Neuronal stem cell (in vitro differentiated cells): ENCODE data around the gene GOLGA1.

Source experiments
- DNase-seq: peaks from one replicate; pipeline ENCODE4 v3.0.0-alpha.2; 2013; ENCODE audit warnings: low spot score
- H2AFZ ChIP-seq: one replicate; pipeline ENCODE4 v1.6.1; 2013; ENCODE audit warnings: mild to moderate bottlenecking, low read length, inconsistent platforms
- H2AK5ac ChIP-seq: 2 replicates; pipeline ENCODE4 v1.6.1; 2013; ENCODE audit warnings: low read depth, mild to moderate bottlenecking, inconsistent platforms, low read length, moderate library complexity, mixed read lengths
- H2BK120ac ChIP-seq: 2 replicates; pipeline ENCODE4 v1.6.1; 2013; ENCODE audit warnings: low read depth, mild to moderate bottlenecking, inconsistent platforms, low read length, moderate library complexity, mixed read lengths
- H2BK12ac ChIP-seq: one replicate; pipeline ENCODE4 v1.6.1; 2013; ENCODE audit warnings: low read length, inconsistent platforms
- H2BK15ac ChIP-seq: 2 replicates; pipeline ENCODE4 v1.6.1; 2013; ENCODE audit warnings: mild to moderate bottlenecking, low read length, inconsistent platforms, mixed read lengths
- H2BK5ac ChIP-seq: one replicate; pipeline ENCODE4 v1.6.1; 2013; ENCODE audit warnings: inconsistent platforms, mild to moderate bottlenecking, low read length, moderate library complexity
- H3K14ac ChIP-seq: one replicate; pipeline ENCODE4 v1.6.1; 2013; ENCODE audit warnings: low read length, inconsistent platforms
- H3K18ac ChIP-seq: 2 replicates; pipeline ENCODE4 v1.6.1; 2013; ENCODE audit warnings: low read length, inconsistent platforms
- H3K23ac ChIP-seq: 2 replicates; pipeline ENCODE4 v1.6.1; 2013; ENCODE audit warnings: low read depth, mild to moderate bottlenecking, mixed read lengths, low read length, inconsistent platforms; ENCODE audit not compliant: poor library complexity
- H3K27ac ChIP-seq: replicated peaks from 3 replicates; pipeline ENCODE4 v1.5.1; 2013; ENCODE audit warnings: low read length, inconsistent platforms
- H3K27me3 ChIP-seq, 3 experiments: 2 replicates each; pipeline ENCODE4 v1.6.1; 2013; ENCODE audit warnings: low read length in 3 of 3, mild to moderate bottlenecking in 2 of 3, inconsistent platforms in 1 of 3, low read depth in 1 of 3, mixed read lengths in 1 of 3, moderate library complexity in 1 of 3; ENCODE audit not compliant: control insufficient read depth in 3 of 3, insufficient read depth in 3 of 3
- H3K36me3 ChIP-seq, 2 donors: replicated peaks in 1 of 2; 2 replicates each; pipeline ENCODE4 v1.6.1; 2013; ENCODE audit warnings: low read length in 2 of 2; ENCODE audit not compliant: control insufficient read depth in 2 of 2, insufficient read depth in 2 of 2
- H3K4ac ChIP-seq: 2 replicates; pipeline ENCODE4 v1.6.1; 2013; ENCODE audit warnings: inconsistent platforms, mild to moderate bottlenecking, low read length, moderate library complexity
- H3K4me1 ChIP-seq, 2 donors: 1 replicate in 1 of 2; 2 replicates in 1 of 2; pipeline ENCODE4 v1.6.1; 2013; ENCODE audit warnings: low read length in 2 of 2, low read depth in 1 of 2; ENCODE audit not compliant: control insufficient read depth in 2 of 2, insufficient read depth in 1 of 2
- H3K4me2 ChIP-seq: one replicate; pipeline ENCODE4 v1.6.1; 2013; ENCODE audit warnings: mild to moderate bottlenecking, low read length, inconsistent platforms; ENCODE audit not compliant: insufficient read depth, poor library complexity, severe bottlenecking
- H3K4me3 ChIP-seq, 2 donors: 2 replicates each; pipeline ENCODE4 v1.5.1; 2013; ENCODE audit warnings: low read length in 2 of 2, mild to moderate bottlenecking in 2 of 2, inconsistent platforms in 1 of 2, moderate library complexity in 1 of 2
- H3K79me1 ChIP-seq: one replicate; pipeline ENCODE4 v1.6.1; 2013; ENCODE audit warnings: low read depth, mild to moderate bottlenecking, inconsistent platforms, low read length, moderate library complexity
- H3K9ac ChIP-seq: one replicate; pipeline ENCODE4 v1.6.1; 2013; ENCODE audit warnings: mild to moderate bottlenecking, low read depth, low read length, inconsistent platforms; ENCODE audit not compliant: poor library complexity
- H3K9me3 ChIP-seq, 2 donors: replicated peaks in 1 of 2; 2 replicates each; pipeline versions ENCODE3 to v1.6.1; 2013; ENCODE audit warnings: low read length in 2 of 2, mild to moderate bottlenecking in 2 of 2, inconsistent platforms in 1 of 2, low read depth in 1 of 2, mixed read lengths in 1 of 2, moderate library complexity in 1 of 2; ENCODE audit not compliant: control insufficient read depth in 2 of 2, insufficient read depth in 1 of 2
- H4K8ac ChIP-seq: one replicate; pipeline ENCODE4 v1.6.1; 2013; ENCODE audit warnings: low read depth, mild to moderate bottlenecking, inconsistent platforms, low read length, moderate library complexity
- H4K91ac ChIP-seq: one replicate; pipeline ENCODE4 v1.6.1; 2013; ENCODE audit warnings: low read length, low read depth, mild to moderate bottlenecking, inconsistent platforms; ENCODE audit not compliant: poor library complexity
- WGBS, 2 donors: extraction: QIAGEN DNeasy Blood & Tissue Kit; methylation state at CpG; one replicate each; pipeline ENCODE4 v1.1.7; 2013; ENCODE audit warnings: missing lambda C conversion rate in 2 of 2, mixed read lengths in 1 of 2; ENCODE audit not compliant: insufficient read length in 2 of 2, insufficient replicate concordance in 1 of 2; ENCODE audit errors: extremely low coverage in 2 of 2; 5-methylcytosine and 5-hydroxymethylcytosine counted together

The GOLGA1 gene

DNA sequence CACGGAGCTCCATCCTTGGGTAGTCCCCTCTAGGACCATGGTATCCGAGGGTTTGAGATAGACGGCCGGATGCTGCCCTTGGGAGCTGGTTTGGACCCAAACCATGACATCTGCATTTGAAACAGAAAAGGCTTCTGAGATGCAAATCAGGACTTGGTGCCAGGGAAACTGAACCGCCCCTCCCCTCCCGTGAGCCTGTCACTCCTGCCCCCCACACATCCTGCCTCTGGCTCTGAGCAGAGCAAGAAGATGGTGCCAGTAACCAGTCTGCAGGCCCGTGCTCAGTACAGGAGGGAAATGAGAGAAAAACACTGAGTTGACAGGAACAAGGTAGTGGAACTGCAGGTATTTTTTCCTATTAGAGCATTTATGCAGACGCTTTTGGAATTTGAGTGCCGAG is 60.4 kb downstream of the GOLGA1 start:
- WGBS, 2 donors = no CpG with 5 or more reads among the region's 9 CpGs
- no peak overlapping the region for H2BK12ac ChIP-seq
- H3K27ac ChIP-seq = no peak overlapping the region
- peaks cover 0 to 2% of the 10 kb centered on the region in 2 donors for H3K4me1 ChIP-seq
- H3K4me2 ChIP-seq = no peak overlapping the region
- H3K79me1 ChIP-seq = no peaks in the 10 kb centered on the region
- H3K23ac ChIP-seq = no peak overlapping the region
- no peak overlapping the region for H2BK15ac ChIP-seq
- no peak overlapping the region for H3K18ac ChIP-seq
- no peak for DNase-seq
- H3K14ac ChIP-seq = no peak overlapping the region
- no peak overlapping the region for H3K4me3 ChIP-seq
- H3K9me3 ChIP-seq = no peaks in the 10 kb centered on the region
- no peak overlapping the region for H4K91ac ChIP-seq
- H2AFZ ChIP-seq = no peak overlapping the region
- no peaks in the 10 kb centered on the region for H3K27me3 ChIP-seq
- H3K4ac ChIP-seq = no peak overlapping the region
- no peak overlapping the region for H2BK5ac ChIP-seq
- H3K9ac ChIP-seq = no peak overlapping the region
- no peak overlapping the region for H2AK5ac ChIP-seq
- peaks cover 21 to 83% of the 10 kb centered on the region in 2 donors for H3K36me3 ChIP-seq
- H4K8ac ChIP-seq = no peak overlapping the region
- H2BK120ac ChIP-seq = no peak overlapping the region

DNA sequence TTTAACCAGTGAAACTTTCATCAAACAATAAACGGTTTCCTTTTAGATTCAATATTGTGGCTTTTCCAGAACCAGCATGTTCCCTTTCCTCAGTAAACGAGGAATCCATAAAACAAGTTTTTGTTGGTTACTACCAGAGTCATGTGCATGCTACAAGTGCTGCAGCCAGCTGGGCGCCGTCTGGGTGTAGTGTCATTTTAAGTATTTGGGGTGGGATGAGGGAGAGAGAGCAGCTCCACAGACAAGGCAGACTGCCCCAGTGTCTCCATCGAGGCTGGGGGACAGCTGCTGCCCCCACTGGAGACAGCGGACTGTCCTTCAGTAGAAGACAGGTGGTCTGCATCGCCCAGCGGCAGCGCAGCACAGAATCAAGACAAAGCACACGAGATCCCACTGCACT is 61.7 kb downstream of the GOLGA1 start:
- H3K18ac ChIP-seq = no peak overlapping the region
- H3K4me2 ChIP-seq = no peak overlapping the region
- H3K27ac ChIP-seq = no peak overlapping the region
- no peaks in the 10 kb centered on the region for H3K27me3 ChIP-seq
- no peak overlapping the region for H3K23ac ChIP-seq
- H3K36me3 ChIP-seq = peaks cover 28 to 87% of the 10 kb centered on the region in 2 donors
- DNase-seq = no peak
- H3K14ac ChIP-seq = no peak overlapping the region
- H4K91ac ChIP-seq = no peak overlapping the region
- no peak overlapping the region for H2BK12ac ChIP-seq
- no peak overlapping the region for H2AFZ ChIP-seq
- no peak overlapping the region for H3K9ac ChIP-seq
- no peaks in the 10 kb centered on the region for H3K9me3 ChIP-seq
- no peak overlapping the region for H2AK5ac ChIP-seq
- no CpG with 5 or more reads among the region's 10 CpGs for WGBS, 2 donors
- no peak overlapping the region for H2BK15ac ChIP-seq
- no peaks in the 10 kb centered on the region for H3K4me1 ChIP-seq
- no peak overlapping the region for H3K4ac ChIP-seq
- H2BK5ac ChIP-seq = no peak overlapping the region
- no peak overlapping the region for H2BK120ac ChIP-seq
- no peak overlapping the region for H3K4me3 ChIP-seq
- no peaks in the 10 kb centered on the region for H3K79me1 ChIP-seq
- no peak overlapping the region for H4K8ac ChIP-seq

DNA sequence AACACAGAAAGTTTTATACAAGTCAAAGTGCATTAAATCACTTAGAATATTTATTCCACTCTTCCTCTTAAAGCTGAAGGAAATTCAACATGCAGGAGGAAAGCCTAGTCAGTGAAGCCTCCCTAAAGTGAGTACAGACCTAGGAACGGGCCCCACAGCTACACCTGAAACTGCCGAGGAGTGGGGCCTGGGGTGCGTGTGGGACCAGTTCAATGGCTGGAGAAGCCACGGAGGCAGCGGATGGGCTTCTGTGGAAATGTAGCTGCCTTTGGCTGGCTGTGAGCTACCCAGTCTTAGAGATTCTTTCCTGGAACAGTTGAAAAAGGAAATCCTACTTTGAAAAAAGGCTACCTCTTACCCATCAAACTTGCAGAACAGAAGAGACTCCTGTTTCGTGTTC is 62.4 kb downstream of the GOLGA1 start:
- H2BK120ac ChIP-seq = no peak overlapping the region
- no peak overlapping the region for H3K18ac ChIP-seq
- no peak overlapping the region for H3K4ac ChIP-seq
- peaks cover 34 to 92% of the 10 kb centered on the region in 2 donors for H3K36me3 ChIP-seq
- H3K23ac ChIP-seq = no peak overlapping the region
- H2AFZ ChIP-seq = no peak overlapping the region
- WGBS, 2 donors = no CpG with 5 or more reads among the region's 6 CpGs
- no peak overlapping the region for H3K14ac ChIP-seq
- no peak overlapping the region for H3K27ac ChIP-seq
- no peaks in the 10 kb centered on the region for H3K27me3 ChIP-seq
- H4K8ac ChIP-seq = no peak overlapping the region
- no peaks in the 10 kb centered on the region for H3K79me1 ChIP-seq
- H2AK5ac ChIP-seq = no peak overlapping the region
- H3K9ac ChIP-seq = no peak overlapping the region
- H2BK15ac ChIP-seq = no peak overlapping the region
- H3K4me2 ChIP-seq = no peak overlapping the region
- H2BK5ac ChIP-seq = no peak overlapping the region
- H3K9me3 ChIP-seq = no peaks in the 10 kb centered on the region
- no peak overlapping the region for H2BK12ac ChIP-seq
- H3K4me3 ChIP-seq = no peak overlapping the region
- no peak for DNase-seq
- no peaks in the 10 kb centered on the region for H3K4me1 ChIP-seq
- no peak overlapping the region for H4K91ac ChIP-seq

DNA sequence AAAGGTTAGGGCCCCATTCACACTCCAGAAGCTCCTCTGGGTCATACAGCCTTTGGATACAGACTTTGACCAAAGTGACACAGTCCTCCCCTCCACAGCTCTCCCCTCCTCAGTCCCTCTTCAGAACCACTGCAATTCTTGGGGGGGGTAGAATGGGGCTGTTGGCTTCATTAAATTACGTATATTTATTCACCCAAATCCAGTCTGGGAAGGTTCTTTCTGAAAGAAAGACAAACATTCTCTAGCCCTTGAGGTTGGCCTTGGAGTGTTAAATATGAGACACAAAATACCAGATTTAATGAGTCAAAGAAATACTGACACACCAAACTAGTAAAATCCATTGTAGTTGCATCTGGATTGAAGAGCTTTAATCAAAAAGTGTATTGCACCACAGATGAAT is 62.9 kb downstream of the GOLGA1 start:
- Histone ChIP-seq H2AK5ac (no peak overlapping the region), H3K9ac (no peak overlapping the region), H3K36me3 (peaks cover 38 to 97% of the 10 kb centered on the region in 2 donors), H3K27me3 (no peaks in the 10 kb centered on the region), H3K4me1 (no peaks in the 10 kb centered on the region), H2BK120ac (no peak overlapping the region), H2AFZ (no peak overlapping the region), H3K4ac (no peak overlapping the region), H2BK5ac (no peak overlapping the region), H3K4me3 (no peak overlapping the region), H3K79me1 (no peaks in the 10 kb centered on the region), H3K18ac (no peak overlapping the region), H4K8ac (no peak overlapping the region), H2BK12ac (no peak overlapping the region), H3K27ac (no peak overlapping the region), H2BK15ac (no peak overlapping the region), H3K9me3 (no peaks in the 10 kb centered on the region), H4K91ac (no peak overlapping the region), H3K23ac (no peak overlapping the region), H3K4me2 (no peak overlapping the region), H3K14ac (no peak overlapping the region)
- DNase-seq = no peak
- WGBS, 2 donors = no CpG with 5 or more reads among the region's 1 CpG
